ENCODE results near the gene SLC6A2. TPM values are rescaled to one million over a fixed set of nuclear protein-coding genes. Genes with fewer than 3 reads are reported as not detected.

The SLC6A2 gene
- total and polyA plus RNA-seq, 2 experiments from 2014 or later, result 0.35 to 0.39 TPM

GRCh38 chr16:55623640-55624039, 32.1 kb upstream of the SLC6A2 start (continued):
- TF ChIP-seq EZH2 (IDR thresholded peaks at IDR 0.05; ENCODE audit: low read depth, unreplicated experiment) (no peak), ZNF331 (CRISPR knock-in tag; IDR thresholded peaks at IDR 0.05; ENCODE audit: low read depth) (no peak), ZNF114 (CRISPR knock-in tag; IDR thresholded peaks at IDR 0.05) (no peak)

DNA sequence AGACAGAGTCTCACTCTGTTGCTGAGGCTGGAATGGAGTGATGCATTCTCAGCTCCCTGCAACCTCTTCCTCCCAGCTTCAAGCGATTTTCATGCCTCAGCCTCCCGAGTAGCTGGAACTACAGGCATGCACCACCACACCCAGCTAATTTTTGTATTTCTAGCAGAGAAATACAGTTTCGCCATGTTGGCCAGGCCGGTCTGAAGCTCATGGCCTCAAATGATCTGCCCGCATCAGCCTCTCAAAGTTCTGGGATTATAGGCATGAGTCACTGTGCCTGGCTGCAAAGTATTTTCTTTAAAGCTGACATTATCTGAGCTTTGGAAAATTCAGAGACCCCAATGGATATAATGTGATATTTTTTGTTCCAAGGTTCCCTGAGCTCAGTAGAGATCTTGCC, 31.1 kb upstream of the SLC6A2 start:
- peaks cover 3% of the 10 kb centered on the region for H3K27me3 Mint-ChIP-seq (ENCODE audit: insufficient read depth, low read depth, poor library complexity)
- H2AFZ ChIP-seq, result no peak overlapping the region
- H3K79me2 ChIP-seq (replicated peaks; ENCODE audit: insufficient read depth), result no peaks in the 10 kb centered on the region
- peaks cover 9% of the 10 kb centered on the region; the same call in 1 of the 2 replicates for H3K4me1 ChIP-seq (ENCODE audit: insufficient read depth)
- DNase-seq (ENCODE audit: low spot score) (no peak), ATAC-seq (no peak)
- no peaks in the 10 kb centered on the region for H4K20me1 ChIP-seq (replicated peaks; ENCODE audit: insufficient read depth)
- peaks cover 9% of the 10 kb centered on the region; the same call in 1 of the 3 replicates for H3K36me3 Mint-ChIP-seq (ENCODE audit: low read depth)
- TF ChIP-seq REST (IDR thresholded peaks at IDR 0.05; ENCODE audit: unreplicated experiment) (no peak), EZH2phosphoT487 (IDR thresholded peaks at IDR 0.05; ENCODE audit: unreplicated experiment) (no peak), EZH2 (IDR thresholded peaks at IDR 0.05; ENCODE audit: low read depth, unreplicated experiment) (no peak), ZNF114 (CRISPR knock-in tag; IDR thresholded peaks at IDR 0.05) (no peak), POLR2AphosphoS5 (IDR thresholded peaks at IDR 0.05; ENCODE audit: low read depth) (no peak), STAT1 (IDR thresholded peaks at IDR 0.05; ENCODE audit: unreplicated experiment) (no peak), ZNF462 (CRISPR knock-in tag; IDR thresholded peaks at IDR 0.05) (no peak), CREB1 (CRISPR knock-in tag; IDR thresholded peaks at IDR 0.05; ENCODE audit: low read depth) (no peak), ETS1 (IDR thresholded peaks at IDR 0.05) (no peak), NANOG (IDR thresholded peaks at IDR 0.05; ENCODE audit: borderline replicate concordance) (no peak), JUNB (IDR thresholded peaks at IDR 0.05; ENCODE audit: unreplicated experiment) (no peak), ZNF331 (CRISPR knock-in tag; IDR thresholded peaks at IDR 0.05; ENCODE audit: low read depth) (no peak)
- TF ChIP-seq, protein P1, sequence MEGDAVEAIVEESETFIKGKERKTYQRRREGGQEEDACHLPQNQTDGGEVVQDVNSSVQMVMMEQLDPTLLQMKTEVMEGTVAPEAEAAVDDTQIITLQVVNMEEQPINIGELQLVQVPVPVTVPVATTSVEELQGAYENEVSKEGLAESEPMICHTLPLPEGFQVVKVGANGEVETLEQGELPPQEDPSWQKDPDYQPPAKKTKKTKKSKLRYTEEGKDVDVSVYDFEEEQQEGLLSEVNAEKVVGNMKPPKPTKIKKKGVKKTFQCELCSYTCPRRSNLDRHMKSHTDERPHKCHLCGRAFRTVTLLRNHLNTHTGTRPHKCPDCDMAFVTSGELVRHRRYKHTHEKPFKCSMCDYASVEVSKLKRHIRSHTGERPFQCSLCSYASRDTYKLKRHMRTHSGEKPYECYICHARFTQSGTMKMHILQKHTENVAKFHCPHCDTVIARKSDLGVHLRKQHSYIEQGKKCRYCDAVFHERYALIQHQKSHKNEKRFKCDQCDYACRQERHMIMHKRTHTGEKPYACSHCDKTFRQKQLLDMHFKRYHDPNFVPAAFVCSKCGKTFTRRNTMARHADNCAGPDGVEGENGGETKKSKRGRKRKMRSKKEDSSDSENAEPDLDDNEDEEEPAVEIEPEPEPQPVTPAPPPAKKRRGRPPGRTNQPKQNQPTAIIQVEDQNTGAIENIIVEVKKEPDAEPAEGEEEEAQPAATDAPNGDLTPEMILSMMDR (conservative IDR thresholded peaks at IDR 0.05; ENCODE audit: low read depth in 2 of 2), result no peak
- no peaks in the 10 kb centered on the region for H3K27me3 ChIP-seq (ENCODE audit: insufficient read depth)
- no peak overlapping the region for H3K4me3 Mint-ChIP-seq
- H3K4me3 ChIP-seq, result no peak overlapping the region
- H3F3A ChIP-seq (replicated peaks; ENCODE audit: low read depth), result no peaks in the 10 kb centered on the region
- peaks cover 29% of the 10 kb centered on the region for H3K9me3 Mint-ChIP-seq
- H3K27ac ChIP-seq (ENCODE audit: low read depth), result no peak overlapping the region
- peaks cover 18% of the 10 kb centered on the region for H3K9me2 ChIP-seq (ENCODE audit: insufficient read depth)
- H3K36me3 ChIP-seq (ENCODE audit: insufficient read depth), result no peaks in the 10 kb centered on the region
- no peak overlapping the region for H3K4me2 ChIP-seq
- no peak overlapping the region for H3K27ac Mint-ChIP-seq
- peaks cover 10% of the 10 kb centered on the region; the same call in 2 of the 3 replicates for H3K4me1 Mint-ChIP-seq
